Islet of Langerhans (tissue), 1 donor: ENCODE measurements around the gene RNF34.

Source experiments
- FAIRE-seq: peaks from one replicate; lab custom pipeline; 2011; peaks lifted over from hg19 to GRCh38; lab: Jason Lieb, UNC

RNF34 gene

DNA sequence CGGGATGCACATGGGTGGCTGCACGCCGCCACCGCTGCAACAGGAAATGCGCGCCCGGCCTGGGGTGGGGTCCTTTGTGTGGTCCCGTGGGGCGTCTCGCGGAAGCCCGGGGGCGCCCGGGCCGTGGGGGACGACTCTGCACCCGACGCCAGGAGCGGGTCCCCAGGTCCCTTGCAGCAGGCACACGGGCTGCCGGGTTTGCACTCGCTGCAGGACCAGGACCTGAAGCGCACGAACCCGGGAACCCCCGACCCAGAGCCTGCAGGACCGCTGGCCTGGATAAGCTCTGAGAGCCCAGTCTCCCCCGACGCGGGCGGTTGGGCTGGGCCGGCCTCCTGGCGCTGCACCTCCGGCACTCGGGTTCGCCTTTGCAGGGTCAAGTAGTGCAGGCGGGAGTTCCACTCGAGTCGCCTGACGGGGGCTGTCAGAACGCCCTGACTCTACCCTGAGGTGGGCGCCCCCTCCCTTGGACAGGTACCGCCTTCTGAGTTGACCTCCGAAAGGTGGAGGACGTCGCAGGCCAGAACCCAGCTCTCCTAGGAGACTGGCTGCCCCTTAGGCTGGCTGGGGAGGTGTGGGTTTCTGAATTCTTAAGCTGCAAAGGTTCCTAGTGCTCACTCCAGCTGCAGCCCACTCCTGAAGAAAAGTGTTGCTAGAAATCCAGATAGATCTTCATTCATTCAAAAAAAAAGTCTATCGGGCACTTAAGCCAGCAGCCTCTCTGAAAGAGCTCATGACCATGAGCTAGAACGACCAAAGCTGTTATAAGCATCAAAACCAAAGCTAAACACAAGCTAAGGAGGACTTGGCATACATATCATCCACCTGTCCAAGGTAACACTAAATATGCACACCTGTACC is 68.0 kb downstream of the RNF34 start:
- no peak for FAIRE-seq

DNA sequence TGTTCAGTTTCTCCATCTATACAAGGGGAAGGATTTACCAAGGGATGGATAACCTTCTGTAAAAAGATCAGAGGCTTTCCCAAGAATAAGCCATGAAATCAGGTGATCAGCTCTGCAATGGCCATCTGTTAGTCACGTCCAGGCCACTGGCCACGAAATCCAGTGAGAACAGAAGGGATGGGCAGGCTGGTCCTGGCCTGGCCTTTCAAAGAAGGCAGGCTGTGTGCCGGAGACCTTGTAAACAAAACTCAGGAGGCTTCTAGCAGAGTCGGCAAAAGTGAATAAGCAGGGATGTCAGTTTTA is 68.5 kb downstream of the RNF34 start:
- FAIRE-seq: no peak

DNA sequence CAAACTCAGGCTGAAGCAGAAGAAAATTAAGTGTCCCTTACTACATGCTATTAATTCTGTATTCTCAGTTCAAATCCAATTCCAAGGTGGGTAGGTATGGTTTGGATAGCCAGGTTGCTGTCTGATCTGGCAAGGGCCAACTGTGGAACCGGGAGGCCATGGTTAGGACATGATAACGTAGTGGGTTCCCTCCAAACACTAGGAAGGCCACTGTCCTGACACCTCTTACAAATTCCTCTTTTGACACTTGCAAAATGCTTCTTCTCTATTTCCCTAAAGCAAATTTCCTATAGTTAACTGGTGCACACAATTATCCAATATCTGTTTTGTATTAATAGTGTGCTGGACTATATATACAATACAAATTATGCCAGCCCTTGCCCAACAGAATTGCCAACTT is 70.8 kb downstream of the RNF34 start:
- no peak for FAIRE-seq

DNA sequence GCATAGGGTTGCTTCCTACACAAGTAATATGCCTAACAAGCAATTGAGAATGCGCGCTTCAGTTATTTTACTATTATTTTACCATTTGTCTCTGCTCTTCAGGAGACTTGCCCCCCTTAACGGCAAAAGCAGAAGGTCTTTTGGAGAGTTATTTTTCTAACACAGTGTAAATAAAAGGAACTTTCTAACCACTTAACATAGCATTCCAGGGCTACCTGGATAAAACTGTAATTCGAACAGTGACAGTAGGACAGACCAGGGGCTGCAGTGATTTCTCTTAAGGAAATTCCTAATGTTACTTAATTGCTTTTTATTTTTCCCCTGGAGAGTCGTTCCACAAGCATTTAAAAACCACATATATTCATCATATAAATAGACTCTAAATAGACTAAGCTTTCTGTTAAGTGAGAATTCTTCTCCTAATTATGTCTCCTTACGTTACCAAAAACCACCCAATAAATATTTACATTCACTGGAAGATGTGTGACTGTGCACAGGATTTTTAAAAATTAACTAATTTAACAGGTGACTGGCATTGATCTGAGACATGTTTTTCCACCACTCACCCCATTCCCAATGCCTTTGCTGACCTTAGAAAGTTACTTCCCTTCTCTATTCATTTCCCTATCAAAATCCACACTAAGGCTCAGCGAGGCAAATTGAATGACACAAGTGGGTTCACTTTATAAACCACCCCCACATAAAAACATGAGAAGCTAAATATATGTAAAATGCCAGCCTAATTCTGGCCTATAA is 72.4 kb downstream of the RNF34 start:
- FAIRE-seq: no peak
